K562 (cell line): ENCODE results near the gene CACNA1E.

ENCODE experiments used
- ARID2 ChIP-seq: fragments of 450-650 bp; IDR thresholded peaks from 2 replicates; pipeline ENCODE4 v1.6.1; 2017; ENCODE audit warnings: antibody characterized with exemption, mild to moderate bottlenecking
- CAMTA2 ChIP-seq: fragments of 250-450 bp; sonication (Bioruptor Pico); conservative IDR thresholded peaks from 2 replicates; pipeline ENCODE4 v1.5.1; 2022
- CREB1 ChIP-seq, 2 experiments: sonication (generic) in 1 of 2; formaldehyde crosslinking in 1 of 2; IDR thresholded peaks; 2 replicates each; pipeline versions ENCODE4 v1.6.1 to v1.8.0; 2012 to 2022; ENCODE audit warnings: inconsistent platforms in 1 of 2, mild to moderate bottlenecking in 1 of 2, missing genetic modification reagents in 1 of 2, moderate library complexity in 1 of 2
- ETV6 ChIP-seq, 3 experiments: fragments of 150-350 bp in 1 of 3; sonication (generic) in 1 of 3; formaldehyde crosslinking in 1 of 3; IDR thresholded peaks; 2 replicates each; pipeline versions ENCODE4 v1.6.1 to v1.8.0; 2014 to 2022; ENCODE audit warnings: borderline replicate concordance in 2 of 3, low read depth in 2 of 3, antibody characterized with exemption in 1 of 3, low read length in 1 of 3, mild to moderate bottlenecking in 1 of 3, missing genetic modification reagents in 1 of 3
- FOXK2 ChIP-seq, 2 experiments: fragments of 450-650 bp; IDR thresholded peaks in 1 of 2; conservative IDR thresholded peaks in 1 of 2; 2 replicates each; pipeline ENCODE4 v1.6.1; 2016; ENCODE audit warnings: low read depth in 2 of 2, mild to moderate bottlenecking in 1 of 2
- HNRNPUL1 ChIP-seq: fragments of 200-400 bp; formaldehyde crosslinking; IDR thresholded peaks from 2 replicates; pipeline ENCODE4 v1.6.1; 2017; ENCODE audit warnings: low read length
- MAX ChIP-seq: sonication (generic); formaldehyde crosslinking; IDR thresholded peaks from 2 replicates; pipeline ENCODE4 v1.9.0; 2022; ENCODE audit warnings: mild to moderate bottlenecking, missing genetic modification reagents
- MYC ChIP-seq, 2 experiments: fragments of 250-450 bp in 1 of 2; sonication (Bioruptor Pico) in 1 of 2; IDR thresholded peaks; 2 replicates each; pipeline versions ENCODE4 v1.5.1 to v1.6.1; 2012 to 2021; ENCODE audit warnings: low read depth in 2 of 2, borderline replicate concordance in 1 of 2, improper control_type of control experiment in 1 of 2, low read length in 1 of 2, mild to moderate bottlenecking in 1 of 2, moderate library complexity in 1 of 2
- PATZ1 ChIP-seq: fragments of 250-450 bp; sonication (Bioruptor Pico); IDR thresholded peaks from 2 replicates; pipeline ENCODE4 v1.5.0; 2020; ENCODE audit warnings: mild to moderate bottlenecking, borderline replicate concordance
- POLR2A ChIP-seq: fragments of 450-650 bp; conservative IDR thresholded peaks from 2 replicates; pipeline ENCODE4 v1.6.1; 2016
- TBP ChIP-seq: optimal IDR thresholded peaks from 2 replicates; pipeline ENCODE3; 2011; ENCODE audit warnings: low read depth, low read length, improper control_type of control experiment
- ZBED1 ChIP-seq: IDR thresholded peaks from 2 replicates; pipeline ENCODE4 v1.6.1; 2014
- ZNF561 ChIP-seq: fragments of 450-650 bp; formaldehyde crosslinking; conservative IDR thresholded peaks from 2 replicates; pipeline ENCODE4 v1.4.0; 2020; ENCODE audit warnings: mild to moderate bottlenecking, moderate library complexity

GRCh38 chr1:181592255-181592859 lies 109.0 kb downstream of the CACNA1E start:
- TF ChIP-seq CAMTA2 (CRISPR knock-in tag) (no peak), ETV6 (IDR thresholded peaks at IDR 0.05; ENCODE audit: borderline replicate concordance in 1 of 2, low read depth in 2 of 2, low read length in 1 of 2) (no peak), ETV6 (CRISPR knock-in tag; IDR thresholded peaks at IDR 0.05; ENCODE audit: borderline replicate concordance) (no peak), ARID2 (no peak), ZBED1 (no peak), FOXK2 (conservative IDR thresholded peaks at IDR 0.05 in 1 of 2, IDR thresholded peaks at IDR 0.05 in 1 of 2; ENCODE audit: low read depth in 2 of 2) (no peak), CREB1 (IDR thresholded peaks at IDR 0.05) (no peak), CREB1 (CRISPR knock-in tag; IDR thresholded peaks at IDR 0.05) (no peak), POLR2A (no peak), MYC (IDR thresholded peaks at IDR 0.05; ENCODE audit: low read depth, low read length) (no peak), MYC (CRISPR knock-in tag; IDR thresholded peaks at IDR 0.05; ENCODE audit: borderline replicate concordance, low read depth) (no peak), ZNF561 (no peak), TBP (no peak), MAX (CRISPR knock-in tag) (no peak), HNRNPUL1 (no peak), PATZ1 (no peak)
